Measurements from ENCODE around the gene PAWR.

The PAWR gene

DNA sequence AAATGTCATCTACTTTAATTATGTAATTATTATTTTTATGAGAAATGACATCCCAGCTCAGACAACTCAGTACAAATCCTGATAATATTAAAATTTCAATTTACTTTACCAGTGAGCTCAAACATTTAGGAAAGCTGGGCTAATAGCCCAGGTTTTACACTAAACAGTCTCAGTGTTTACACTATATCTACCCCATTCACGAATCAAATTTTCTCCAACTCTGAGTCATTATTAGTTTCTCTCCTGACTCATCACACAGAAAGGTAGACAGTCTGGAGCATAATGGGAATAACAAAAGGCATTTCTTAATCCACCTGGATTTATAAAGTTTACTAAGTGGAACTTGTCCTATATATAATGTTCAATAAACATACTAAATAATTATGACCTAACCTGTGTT, 5.7 kb downstream of the PAWR start:
- TF ChIP-seq, protein P1, sequence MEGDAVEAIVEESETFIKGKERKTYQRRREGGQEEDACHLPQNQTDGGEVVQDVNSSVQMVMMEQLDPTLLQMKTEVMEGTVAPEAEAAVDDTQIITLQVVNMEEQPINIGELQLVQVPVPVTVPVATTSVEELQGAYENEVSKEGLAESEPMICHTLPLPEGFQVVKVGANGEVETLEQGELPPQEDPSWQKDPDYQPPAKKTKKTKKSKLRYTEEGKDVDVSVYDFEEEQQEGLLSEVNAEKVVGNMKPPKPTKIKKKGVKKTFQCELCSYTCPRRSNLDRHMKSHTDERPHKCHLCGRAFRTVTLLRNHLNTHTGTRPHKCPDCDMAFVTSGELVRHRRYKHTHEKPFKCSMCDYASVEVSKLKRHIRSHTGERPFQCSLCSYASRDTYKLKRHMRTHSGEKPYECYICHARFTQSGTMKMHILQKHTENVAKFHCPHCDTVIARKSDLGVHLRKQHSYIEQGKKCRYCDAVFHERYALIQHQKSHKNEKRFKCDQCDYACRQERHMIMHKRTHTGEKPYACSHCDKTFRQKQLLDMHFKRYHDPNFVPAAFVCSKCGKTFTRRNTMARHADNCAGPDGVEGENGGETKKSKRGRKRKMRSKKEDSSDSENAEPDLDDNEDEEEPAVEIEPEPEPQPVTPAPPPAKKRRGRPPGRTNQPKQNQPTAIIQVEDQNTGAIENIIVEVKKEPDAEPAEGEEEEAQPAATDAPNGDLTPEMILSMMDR (conservative IDR thresholded peaks at IDR 0.05) = no peak

GRCh38 chr12:79684338-79684737, 6.4 kb downstream of the PAWR start:
- 0 out of 2 replicates have a peak overlapping the region, but pooled peaks have one; percentile 1 for H3K27ac ChIP-seq

More for the DNA sequence above, 5.7 kb downstream of the PAWR start:
- H3K27ac ChIP-seq = 0 out of 2 replicates have a peak overlapping the region, but pooled peaks have one; percentile 1

DNA sequence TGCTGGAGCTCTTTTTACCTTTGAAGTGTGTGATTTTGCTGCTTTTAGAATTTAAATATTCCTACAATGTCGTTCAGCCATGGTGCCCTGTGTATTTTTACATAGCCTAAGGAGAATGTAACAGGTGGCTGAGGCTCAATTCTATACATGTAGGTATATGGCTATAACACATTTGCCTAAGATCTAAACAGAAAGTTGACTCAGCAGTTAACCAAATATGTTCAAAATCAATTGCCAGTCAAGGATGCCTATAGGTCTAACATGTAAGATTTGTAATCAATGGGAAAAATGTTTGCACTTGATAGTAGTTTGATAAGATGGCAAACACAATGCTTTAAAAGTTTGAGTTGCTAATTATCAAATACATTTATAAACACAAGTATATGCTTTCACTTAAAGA, 8.2 kb downstream of the PAWR start:
- TF ChIP-seq, protein P1 (conservative IDR thresholded peaks at IDR 0.05) = no peak
- no peak overlapping the region for H3K27ac ChIP-seq

- TF ChIP-seq, protein P1 (conservative IDR thresholded peaks at IDR 0.05) = no peak
- H3K27ac ChIP-seq = no peak overlapping the region
These were observed 9.7 kb downstream of the PAWR start for GRCh38 chr12:79681008-79681590.

DNA sequence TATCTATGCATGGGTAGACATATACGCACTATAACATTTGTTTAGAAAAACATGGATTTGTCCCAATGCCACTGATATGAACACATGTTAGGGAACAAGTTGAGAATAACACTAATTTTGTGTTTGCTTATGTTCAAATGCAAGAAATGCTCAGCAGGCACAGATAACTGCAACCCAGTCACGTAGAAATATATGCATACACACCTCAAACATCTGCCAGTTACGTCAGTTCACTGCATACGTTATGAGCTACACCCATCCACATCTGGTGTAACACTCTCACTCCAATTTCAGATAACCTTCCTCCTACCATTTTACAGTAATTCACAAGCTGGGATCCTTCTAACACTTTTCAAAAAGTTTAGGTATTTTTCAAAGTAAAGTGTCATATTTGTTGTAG, 10.7 kb downstream of the PAWR start:
- H3K27ac ChIP-seq = no peak overlapping the region

GRCh38 chr12:79678306-79678705, 12.5 kb downstream of the PAWR start:
- H3K27ac ChIP-seq = peak overlapping the region; percentile 1; the same call in 1 of the 2 replicates
- TF ChIP-seq, protein P1 (conservative IDR thresholded peaks at IDR 0.05) = no peak

More for the DNA sequence above, 10.7 kb downstream of the PAWR start:
- TF ChIP-seq, protein P1 (conservative IDR thresholded peaks at IDR 0.05) = no peak

DNA sequence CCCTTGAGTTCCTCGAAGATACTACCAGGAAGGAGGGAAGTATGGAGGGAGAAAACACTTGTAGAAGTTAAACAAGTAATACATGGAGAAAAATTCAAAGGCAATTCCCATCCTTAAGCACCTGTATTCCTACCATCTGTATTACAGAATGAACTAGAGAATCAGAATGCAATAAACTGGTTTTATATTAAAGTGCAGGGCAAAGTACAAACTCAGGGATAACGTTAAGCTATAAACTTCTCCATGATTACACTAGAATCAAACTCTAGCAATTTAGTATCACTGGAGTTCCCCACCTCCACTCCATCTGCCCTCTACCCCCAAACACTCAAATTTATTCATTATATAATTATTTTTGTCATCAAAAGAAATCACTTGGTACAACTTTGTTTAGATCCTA, 13.1 kb downstream of the PAWR start:
- TF ChIP-seq, protein P1 (conservative IDR thresholded peaks at IDR 0.05) = no peak

DNA sequence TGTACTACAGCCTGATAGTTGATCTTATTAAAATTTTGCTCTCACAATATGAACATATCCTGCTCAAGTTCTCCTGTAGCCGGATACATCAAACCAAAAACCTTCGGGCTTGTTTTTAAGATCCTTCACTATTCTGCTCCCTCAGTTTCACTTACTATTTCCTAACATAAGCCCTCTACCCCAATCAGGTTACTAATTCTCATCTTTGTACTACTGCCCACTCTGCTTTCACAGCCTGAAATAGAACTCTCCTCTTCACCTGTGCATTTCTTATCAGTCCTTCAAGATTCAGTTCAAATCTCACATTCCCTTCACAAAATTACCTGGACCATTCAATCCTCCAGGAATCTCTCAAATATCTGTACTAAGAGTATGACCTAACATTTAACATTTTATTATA, 14.2 kb downstream of the PAWR start:
- TF ChIP-seq, protein P1 (conservative IDR thresholded peaks at IDR 0.05) = no peak

More for the DNA sequence above, 13.1 kb downstream of the PAWR start:
- peak overlapping the region; percentile 1; the same call in 1 of the 2 replicates for H3K27ac ChIP-seq

More for the DNA sequence above, 14.2 kb downstream of the PAWR start:
- H3K27ac ChIP-seq = no peak overlapping the region
